Endodermal cell (in vitro differentiated cells): ENCODE results near the gene MYL5. TPM values are rescaled to one million over a fixed set of nuclear protein-coding genes. Genes with fewer than 3 reads are reported as not detected.

Experiments used
- DNase-seq: peaks from one replicate; pipeline ENCODE4 v3.0.0-alpha.2; 2017
- H3K27ac ChIP-seq: 2 replicates; pipeline ENCODE4 v1.5.1; 2013; ENCODE audit warnings: mild to moderate bottlenecking, low read depth, low read length, moderate library complexity
- H3K27me3 ChIP-seq: 2 replicates; pipeline ENCODE4 v1.6.1; 2013; ENCODE audit warnings: mild to moderate bottlenecking, low read length, moderate library complexity; ENCODE audit not compliant: insufficient read depth, control insufficient read depth, poor library complexity, severe bottlenecking
- H3K36me3 ChIP-seq: 2 replicates; pipeline ENCODE4 v1.7.0; 2013; ENCODE audit warnings: mild to moderate bottlenecking, low read length, moderate library complexity; ENCODE audit not compliant: control insufficient read depth, insufficient read depth
- H3K4me1 ChIP-seq: one replicate; pipeline ENCODE4 v1.7.0; 2013; ENCODE audit warnings: low read length; ENCODE audit not compliant: control insufficient read depth, insufficient read depth
- H3K4me3 ChIP-seq: 2 replicates; pipeline ENCODE4 v1.5.1; 2013; ENCODE audit warnings: mild to moderate bottlenecking, low read length, moderate library complexity
- H3K9ac ChIP-seq: 2 replicates; pipeline ENCODE4 v1.6.1; 2013; ENCODE audit warnings: mild to moderate bottlenecking, low read length, moderate library complexity; ENCODE audit not compliant: poor library complexity, severe bottlenecking; ENCODE audit errors: extremely low read depth
- H3K9me3 ChIP-seq: 2 replicates; pipeline ENCODE4 v1.6.1; 2013; ENCODE audit warnings: mild to moderate bottlenecking, low read length, moderate library complexity; ENCODE audit not compliant: control insufficient read depth
- H3K27ac Mint-ChIP-seq: 2 replicates; pipeline ENCODE4 v1.8.0; 2020; ENCODE audit warnings: mixed read lengths
- H3K27me3 Mint-ChIP-seq: 2 replicates; pipeline ENCODE4 v1.8.0; 2021; ENCODE audit warnings: mild to moderate bottlenecking, mixed read lengths; ENCODE audit not compliant: insufficient read depth
- H3K36me3 Mint-ChIP-seq: 2 replicates; pipeline ENCODE4 v1.8.0; 2020; ENCODE audit warnings: low read depth, mixed read lengths
- H3K4me1 Mint-ChIP-seq: 2 replicates; pipeline ENCODE4 v1.8.0; 2020; ENCODE audit warnings: mixed read lengths
- H3K4me3 Mint-ChIP-seq: 2 replicates; pipeline ENCODE4 v1.8.0; 2020; ENCODE audit warnings: mild to moderate bottlenecking, moderate library complexity, mixed read lengths
- H3K9me3 Mint-ChIP-seq: 2 replicates; pipeline ENCODE4 v1.8.0; 2020; ENCODE audit warnings: mild to moderate bottlenecking, mixed read lengths
- CTCF ChIP-seq: fragments of 200-600 bp; sonication (generic); conservative IDR thresholded peaks from 2 replicates; pipeline ENCODE4 v1.5.0; 2021; ENCODE audit warnings: antibody characterized with exemption, mild to moderate bottlenecking
- WGBS, 2 experiments: methylation state at CpG; one replicate each; pipeline versions ENCODE4 v1.1.5 to v1.1.7; 2013; ENCODE audit warnings: missing lambda C conversion rate in 2 of 2, mixed read lengths in 1 of 2; ENCODE audit not compliant: insufficient coverage in 1 of 2, insufficient read length in 1 of 2; 5-methylcytosine and 5-hydroxymethylcytosine counted together
- total RNA-seq, 2 donors: library from RNA; stranded (reverse); fragmentation: NEBNext Ultra II Directional in 1 of 2; extraction: Animal tissue kit (Norgen Biotek cat#: 25700) in 1 of 2; gene quantifications; 2 replicates in 1 of 2; 3 replicates in 1 of 2; pipeline ENCODE4 v1.2.1, GENCODE V29; 2021

Gene MYL5
- total RNA-seq, 2 donors from 2014 or later, result 20.0 to 23.4 TPM

GRCh38 chr4:710116-710515 is 35.8 kb downstream of the MYL5 start:
- peaks cover 2% of the 10 kb centered on the region for H3K27me3 Mint-ChIP-seq
- H3K9ac ChIP-seq, result no peak overlapping the region
- no peak overlapping the region for H3K27ac Mint-ChIP-seq
- no peak overlapping the region for H3K4me3 ChIP-seq
- peaks cover 10% of the 10 kb centered on the region for H3K9me3 Mint-ChIP-seq
- no peak for DNase-seq
- no peak overlapping the region for H3K4me3 Mint-ChIP-seq
- peaks cover 44% of the 10 kb centered on the region for H3K36me3 ChIP-seq
- peaks cover 38% of the 10 kb centered on the region for H3K36me3 Mint-ChIP-seq
- no peaks in the 10 kb centered on the region for H3K4me1 ChIP-seq
- peaks cover 1% of the 10 kb centered on the region for H3K27me3 ChIP-seq
- no peaks in the 10 kb centered on the region for H3K4me1 Mint-ChIP-seq
- no peaks in the 10 kb centered on the region for H3K9me3 ChIP-seq
- TF ChIP-seq CTCF, result no peak
- whole genome bisulfite sequencing, 2 experiments, result 90% methylated on average over 8 to 9 of the region's 9 CpGs
- no peak overlapping the region for H3K27ac ChIP-seq

GRCh38 chr4:710916-711315 is 36.6 kb downstream of the MYL5 start:
- 94 to 95% methylated on average over 8 to 13 of the region's 13 CpGs for WGBS, 2 experiments
- TF ChIP-seq CTCF, result no peak
- Histone ChIP-seq H3K9ac (no peak overlapping the region), H3K27me3 (no peaks in the 10 kb centered on the region), H3K4me3 (no peak overlapping the region), H3K27ac (no peak overlapping the region), H3K9me3 (no peaks in the 10 kb centered on the region), H3K36me3 (peaks cover 44% of the 10 kb centered on the region), H3K4me1 (no peaks in the 10 kb centered on the region)
- DNase-seq, result no peak
- Mint-ChIP-seq H3K9me3 (peaks cover 10% of the 10 kb centered on the region), H3K27me3 (no peaks in the 10 kb centered on the region), H3K4me1 (no peaks in the 10 kb centered on the region), H3K4me3 (no peak overlapping the region), H3K36me3 (peaks cover 38% of the 10 kb centered on the region), H3K27ac (peak overlapping the region; percentile 25)

- peaks cover 10% of the 10 kb centered on the region for H3K9me3 Mint-ChIP-seq
- no peaks in the 10 kb centered on the region for H3K9me3 ChIP-seq
- H3K36me3 ChIP-seq, result peaks cover 44% of the 10 kb centered on the region
- H3K27ac ChIP-seq, result no peak overlapping the region
- DNase-seq, result no peak
- H3K9ac ChIP-seq, result no peak overlapping the region
- TF ChIP-seq CTCF, result no peak
- H3K27me3 Mint-ChIP-seq, result no peaks in the 10 kb centered on the region
- H3K27me3 ChIP-seq, result no peaks in the 10 kb centered on the region
- H3K4me1 ChIP-seq, result no peaks in the 10 kb centered on the region
- no peak overlapping the region for H3K4me3 Mint-ChIP-seq
- whole genome bisulfite sequencing, 2 experiments, result 87 to 100% methylated on average over 1 to 3 of the region's 3 CpGs
- H3K27ac Mint-ChIP-seq, result no peak overlapping the region
- peaks cover 38% of the 10 kb centered on the region for H3K36me3 Mint-ChIP-seq
- no peak overlapping the region for H3K4me3 ChIP-seq
- H3K4me1 Mint-ChIP-seq, result no peaks in the 10 kb centered on the region
Measured at GRCh38 chr4:712093-712492, 37.8 kb downstream of the MYL5 start.
